ENCODE results near the gene BRD9. TPM values are rescaled to one million over a fixed set of nuclear protein-coding genes. Genes with fewer than 3 reads are reported as not detected.
"Not testable (repeated sequence)": the region's sequence is repeated elsewhere in the genome, so short reads cannot be mapped to it uniquely, and the experiment has no call there.

Gene BRD9
- total and polyA plus RNA-seq, 2 donors (not counting 3 experiments of a cell fraction or from before 2014, with no cell fraction given): 17.6 to 67.6 TPM

DNA sequence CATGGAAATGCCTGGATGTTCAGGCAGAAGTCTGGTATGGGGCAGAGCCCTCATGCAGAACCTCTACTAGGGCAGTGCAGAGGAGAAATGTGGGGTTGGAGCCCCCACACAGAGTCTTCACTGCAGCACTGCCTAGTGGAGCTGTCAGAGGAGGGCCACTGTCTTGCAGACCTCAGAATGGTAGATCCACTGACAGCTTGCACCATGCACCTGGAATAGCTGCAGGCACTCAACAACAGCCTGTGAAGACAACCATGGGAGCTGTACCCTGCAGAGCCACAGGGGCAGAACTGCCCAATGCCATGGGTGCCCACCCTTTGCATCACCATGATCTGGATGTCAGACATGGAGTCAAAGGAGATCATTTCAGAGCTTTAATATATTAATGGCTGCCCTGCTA, 37.0 kb upstream of the BRD9 start:
- Histone ChIP-seq H3K27ac (ENCODE audit: insufficient read depth, low read depth, low read length) (no peak overlapping the region), H3K36me3 (ENCODE audit: control insufficient read depth in 2 of 2, extremely low read depth in 1 of 2, insufficient read depth in 2 of 2, low read length in 2 of 2) (no peaks in the 10 kb centered on the region), H3K79me2 (ENCODE audit: control insufficient read depth, insufficient read depth, low read length) (no peaks in the 10 kb centered on the region), H3K9me3 (replicated peaks; ENCODE audit: control insufficient read depth, insufficient read depth, low read length) (no peaks in the 10 kb centered on the region), H3K9me1 (replicated peaks; ENCODE audit: control insufficient read depth, extremely low read depth, insufficient read depth, low read length) (no peaks in the 10 kb centered on the region), H3K27me3 (ENCODE audit: control insufficient read depth in 2 of 2, insufficient read depth in 2 of 2, low read length in 2 of 2) (peaks cover 2 to 10% of the 10 kb centered on the region in 2 experiments), H3K4me1 (ENCODE audit: control insufficient read depth, extremely low read depth, insufficient read depth, low read length) (peaks cover 4% of the 10 kb centered on the region), H3K9ac (replicated peaks; ENCODE audit: extremely low read depth, insufficient read depth, low read length) (no peak overlapping the region), H3K4me2 (ENCODE audit: insufficient read depth, low read length) (no peak overlapping the region), H3K4me3 (replicated peaks in 1 of 3; ENCODE audit: insufficient read depth in 1 of 3, low read depth in 1 of 3, low read length in 3 of 3) (no peak overlapping the region), H4K20me1 (replicated peaks; ENCODE audit: control insufficient read depth, extremely low read depth, insufficient read depth, low read length) (no peaks in the 10 kb centered on the region), H2AFZ (ENCODE audit: low read depth, low read length) (no peak overlapping the region)
- TF ChIP-seq POLR2AphosphoS5 (IDR thresholded peaks at IDR 0.05; ENCODE audit: insufficient read depth, low read depth, low read length): no peak
- TF ChIP-seq FOS (IDR thresholded peaks at IDR 0.05; ENCODE audit: borderline replicate concordance, insufficient read depth, low read length): no peak
- no peak for TF ChIP-seq CTCF (IDR thresholded peaks at IDR 0.05; ENCODE audit: extremely low read depth in 1 of 2, insufficient read depth in 1 of 2, low read depth in 1 of 2, low read length in 2 of 2)
- no peak for TF ChIP-seq GATA2 (IDR thresholded peaks at IDR 0.05; ENCODE audit: insufficient read depth, insufficient read length, low read depth, low read length)
- no peak for TF ChIP-seq JUN (IDR thresholded peaks at IDR 0.05; ENCODE audit: borderline replicate concordance, insufficient read depth, insufficient read length, low read depth)
- TF ChIP-seq MAX (IDR thresholded peaks at IDR 0.05; ENCODE audit: insufficient read depth, insufficient read length): no peak
- no peak for TF ChIP-seq MYC (IDR thresholded peaks at IDR 0.05; ENCODE audit: low read depth, low read length)
- TF ChIP-seq POLR2A (IDR thresholded peaks at IDR 0.05; ENCODE audit: low read depth, low read length): no peak
- no peak for TF ChIP-seq EZH2 (IDR thresholded peaks at IDR 0.05; ENCODE audit: borderline replicate concordance, low read depth, low read length, severe bottlenecking)
- dilution Hi-C loops (cut with MboI; ENCODE audit: extremely low pct_ligation_motif_present, low sequenced_read_pairs) (no loop called here), intact Hi-C loops (cut with micrococcal nuclease) (no loop called here)
- CTCF ChIA-PET: no interaction called here
- FAIRE-seq: no peak
- DNase-seq (ENCODE audit: low read depth, low spot score): no peak
- POLR2A ChIA-PET: no interaction called here
- no TSS peak for BruUV-seq (replicated peaks)

GRCh38 chr5:929182-929581, 36.6 kb upstream of the BRD9 start:
- H3K79me2 ChIP-seq (ENCODE audit: control insufficient read depth, insufficient read depth, low read length); POLR2A ChIA-PET; H3K4me3 ChIP-seq (replicated peaks in 1 of 3; ENCODE audit: insufficient read depth in 1 of 3, low read depth in 1 of 3, low read length in 3 of 3); FAIRE-seq; H3K27ac ChIP-seq (ENCODE audit: insufficient read depth, low read depth, low read length); DNase-seq (ENCODE audit: low read depth, low spot score); H3K4me2 ChIP-seq (ENCODE audit: insufficient read depth, low read length); CTCF ChIA-PET; intact Hi-C loops (cut with micrococcal nuclease); dilution Hi-C loops (cut with MboI; ENCODE audit: extremely low pct_ligation_motif_present, low sequenced_read_pairs); H2AFZ ChIP-seq (ENCODE audit: low read depth, low read length); H3K36me3 ChIP-seq (ENCODE audit: control insufficient read depth in 2 of 2, extremely low read depth in 1 of 2, insufficient read depth in 2 of 2, low read length in 2 of 2); H4K20me1 ChIP-seq (replicated peaks; ENCODE audit: control insufficient read depth, extremely low read depth, insufficient read depth, low read length); H3K9me3 ChIP-seq (replicated peaks; ENCODE audit: control insufficient read depth, insufficient read depth, low read length); BruUV-seq (replicated peaks); H3K27me3 ChIP-seq (ENCODE audit: control insufficient read depth in 2 of 2, insufficient read depth in 2 of 2, low read length in 2 of 2); H3K9me1 ChIP-seq (replicated peaks; ENCODE audit: control insufficient read depth, extremely low read depth, insufficient read depth, low read length); H3K9ac ChIP-seq (replicated peaks; ENCODE audit: extremely low read depth, insufficient read depth, low read length); H3K4me1 ChIP-seq (ENCODE audit: control insufficient read depth, extremely low read depth, insufficient read depth, low read length): not testable (repeated sequence)

Measured in endothelial cell of umbilical vein (primary cell).